ENCODE measurements around the gene MREG.
"Not testable (repeated sequence)": the region's sequence is repeated elsewhere in the genome, so short reads cannot be mapped to it uniquely, and the experiment has no call there.

MREG gene

GRCh38 chr2:216021768-216022565 is 8.6 kb upstream of the MREG start:
- no peak for DNase-seq (ENCODE audit: low read depth)

GRCh38 chr2:216018709-216019108 is 5.4 kb upstream of the MREG start:
- DNase-seq (ENCODE audit: low read depth) = no peak

- no peak for DNase-seq (ENCODE audit: low read depth)
These were observed 4.0 kb upstream of the MREG start for GRCh38 chr2:216017365-216017764.

DNA sequence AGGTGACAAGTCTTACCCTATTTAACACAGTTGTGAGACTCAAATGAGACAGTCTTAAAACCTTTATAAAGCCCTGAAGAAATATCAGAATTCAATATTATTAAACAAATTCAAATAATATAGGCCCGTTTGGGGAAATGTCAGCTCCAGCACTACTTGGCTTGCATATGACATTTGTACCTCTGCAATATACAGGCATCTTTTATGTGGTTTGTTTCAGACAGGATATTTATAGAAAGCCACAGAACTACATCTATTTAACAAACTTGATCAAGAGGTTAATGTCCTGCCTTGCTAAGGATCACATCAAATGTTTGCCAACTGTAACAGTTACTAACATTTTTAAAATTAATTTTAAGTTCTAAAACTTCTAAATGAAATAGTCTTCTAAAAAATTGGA is 3.2 kb upstream of the MREG start:
- DNase-seq (ENCODE audit: low read depth) = no peak

DNA sequence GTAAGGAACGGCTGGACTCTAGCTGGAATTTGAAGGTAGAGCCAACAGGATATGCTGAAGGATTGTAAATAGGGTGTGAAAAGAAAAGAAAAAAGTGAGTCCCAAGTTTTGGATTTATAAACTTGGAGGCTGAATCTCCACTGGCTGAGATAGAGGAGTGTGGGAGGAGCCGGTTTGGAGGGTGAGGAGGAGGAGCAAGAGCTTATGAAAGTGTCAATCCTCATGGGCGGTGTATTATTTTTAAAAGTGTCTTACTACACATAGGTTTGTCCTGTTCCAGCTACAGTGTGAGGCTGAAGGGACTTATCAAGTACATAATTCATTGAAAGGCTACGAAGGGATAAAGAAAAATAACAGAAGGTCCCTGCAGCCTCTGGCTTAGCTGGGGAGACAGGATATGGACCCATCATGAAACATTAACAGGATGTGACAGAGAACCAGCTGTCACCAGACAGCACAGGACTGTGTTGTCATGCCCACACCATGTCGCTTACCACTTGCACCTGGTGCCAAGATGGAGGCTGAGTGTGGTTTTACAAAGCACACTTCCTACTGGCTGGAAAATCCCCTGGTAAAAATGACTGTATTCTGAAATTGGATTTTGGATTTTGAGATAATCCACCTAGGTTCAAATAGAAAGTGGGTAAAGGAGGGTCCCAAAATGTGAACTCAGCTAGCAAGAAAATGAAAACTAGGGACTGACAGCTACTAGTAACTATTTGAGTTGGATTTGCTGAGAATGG is 2.5 kb upstream of the MREG start:
- DNase-seq (ENCODE audit: low read depth) = no peak

DNA sequence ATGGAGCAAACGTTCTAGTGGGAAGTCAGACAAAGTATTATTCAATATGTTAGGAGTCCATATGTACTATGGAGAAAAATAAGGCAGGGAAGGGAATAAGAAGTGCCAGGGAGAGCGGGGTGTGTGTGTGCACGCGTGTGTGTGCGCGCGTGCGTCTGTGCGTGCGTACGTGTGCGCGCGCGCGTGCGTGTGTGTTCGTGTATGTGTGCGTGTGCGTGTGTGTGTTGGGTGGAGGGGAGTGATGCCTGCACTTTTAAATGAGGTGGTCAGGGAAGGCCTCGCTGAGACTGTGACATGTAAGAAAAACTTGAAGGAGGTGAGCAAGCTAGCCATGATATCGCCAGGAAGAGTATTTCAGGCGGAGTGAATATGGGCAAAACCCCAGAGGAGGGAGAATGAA is 1.6 kb upstream of the MREG start:
- DNase-seq (ENCODE audit: low read depth) = no peak

- DNase-seq (ENCODE audit: low read depth) = no peak
These were observed 655 bp upstream of the MREG start for GRCh38 chr2:216014006-216014405.

DNA sequence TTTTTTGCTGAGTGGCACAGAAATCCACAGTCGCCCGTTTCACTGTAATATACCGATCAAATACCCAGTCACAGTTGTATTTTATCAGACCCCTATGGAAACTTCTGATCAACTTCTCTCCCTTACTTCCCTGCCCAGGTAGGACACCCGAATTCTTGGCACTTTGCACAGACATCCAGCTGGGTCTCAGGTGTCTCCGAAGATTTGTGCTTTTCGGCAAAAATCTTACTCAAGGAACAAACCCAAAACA is 596 bp downstream of the MREG start:
- DNase-seq (ENCODE audit: low read depth) = no peak

GRCh38 chr2:216012133-216012829 is 1.1 kb downstream of the MREG start:
- no peak for DNase-seq (ENCODE audit: low read depth)

- not testable (repeated sequence) for DNase-seq (ENCODE audit: low read depth)
These were observed 4.1 kb downstream of the MREG start for GRCh38 chr2:216009215-216009614.

- DNase-seq (ENCODE audit: low read depth) = no peak
These were observed 5.0 kb downstream of the MREG start for GRCh38 chr2:216008387-216008786.

- no peak for DNase-seq (ENCODE audit: low read depth)
These were observed 7.1 kb downstream of the MREG start for GRCh38 chr2:216006164-216006663.

GRCh38 chr2:216004697-216005283 is 8.6 kb downstream of the MREG start:
- no peak for DNase-seq (ENCODE audit: low read depth)

GRCh38 chr2:216003876-216004696 is 9.3 kb downstream of the MREG start:
- DNase-seq (ENCODE audit: low read depth) = no peak

DNA sequence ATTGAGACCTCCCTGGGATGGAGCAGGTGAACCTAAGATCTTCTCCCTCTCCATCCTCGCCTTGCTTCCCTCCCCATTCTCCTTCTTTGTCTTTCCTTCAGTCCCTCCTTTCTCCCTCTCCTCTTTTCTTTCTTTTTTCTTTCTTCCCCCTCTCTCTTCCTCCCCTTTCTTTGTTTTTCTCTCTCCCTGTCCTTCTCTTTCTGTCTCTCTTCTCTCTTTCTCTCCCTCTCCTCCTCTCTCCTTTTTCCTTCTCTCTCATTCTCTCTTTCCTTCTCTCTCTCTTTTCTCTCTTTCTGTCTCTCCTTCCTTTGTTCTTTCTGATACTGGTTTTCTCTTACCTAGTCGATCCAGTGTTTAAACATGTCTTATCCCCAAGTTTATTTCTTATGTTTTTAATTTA is 10.7 kb downstream of the MREG start:
- DNase-seq (ENCODE audit: low read depth) = no peak

DNA sequence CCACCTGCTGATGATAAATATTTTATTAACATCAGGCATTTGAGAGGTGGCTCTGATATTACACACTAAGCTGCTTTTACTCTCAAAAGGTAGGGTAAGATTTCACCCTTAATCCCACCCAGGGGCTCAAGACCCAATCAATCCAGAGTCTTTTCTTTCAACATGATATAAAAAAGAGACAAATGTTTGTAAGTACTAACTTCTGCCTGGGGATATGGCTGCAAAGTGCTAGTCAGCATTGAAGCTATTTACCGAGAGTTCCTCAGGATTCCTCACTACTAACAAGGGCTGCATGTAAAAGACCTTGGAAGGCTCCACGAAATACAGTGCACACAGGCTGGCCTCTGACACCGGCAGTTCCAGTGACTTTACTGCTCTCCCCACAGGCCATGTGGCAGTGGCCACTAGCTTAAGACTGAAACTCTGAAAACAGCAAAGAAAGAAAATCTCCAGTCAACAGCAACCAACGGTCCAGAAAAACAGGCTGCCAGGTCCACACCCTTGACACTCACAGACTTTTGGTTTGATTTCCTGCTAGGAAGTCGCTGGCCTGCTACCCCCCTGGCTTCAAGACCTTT is 11.2 kb downstream of the MREG start:
- no peak for DNase-seq (ENCODE audit: low read depth)

- DNase-seq (ENCODE audit: low read depth) = no peak
These were observed 11.9 kb downstream of the MREG start for GRCh38 chr2:216001216-216002100.

GRCh38 chr2:215998636-215999035 is 14.7 kb downstream of the MREG start:
- no peak for DNase-seq (ENCODE audit: low read depth)

DNA sequence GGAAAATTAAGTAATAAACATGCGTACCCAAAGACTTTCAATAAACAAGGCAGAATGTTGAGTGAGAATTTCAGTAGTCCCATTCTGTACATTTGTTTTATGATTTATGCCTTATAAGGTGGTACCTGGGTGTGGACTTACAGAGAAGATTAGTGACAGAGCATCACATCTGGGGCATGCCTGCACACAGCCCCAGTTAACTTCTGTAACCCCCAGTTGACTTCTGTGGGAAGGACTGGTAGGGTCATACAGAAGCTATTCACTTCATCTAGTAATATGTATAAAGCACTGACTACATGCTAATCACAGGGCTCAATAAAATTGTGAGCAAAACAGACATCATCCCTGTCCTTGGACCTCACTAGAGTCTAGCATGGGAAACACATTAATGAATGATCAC is 16.1 kb downstream of the MREG start:
- DNase-seq (ENCODE audit: low read depth) = no peak

DNA sequence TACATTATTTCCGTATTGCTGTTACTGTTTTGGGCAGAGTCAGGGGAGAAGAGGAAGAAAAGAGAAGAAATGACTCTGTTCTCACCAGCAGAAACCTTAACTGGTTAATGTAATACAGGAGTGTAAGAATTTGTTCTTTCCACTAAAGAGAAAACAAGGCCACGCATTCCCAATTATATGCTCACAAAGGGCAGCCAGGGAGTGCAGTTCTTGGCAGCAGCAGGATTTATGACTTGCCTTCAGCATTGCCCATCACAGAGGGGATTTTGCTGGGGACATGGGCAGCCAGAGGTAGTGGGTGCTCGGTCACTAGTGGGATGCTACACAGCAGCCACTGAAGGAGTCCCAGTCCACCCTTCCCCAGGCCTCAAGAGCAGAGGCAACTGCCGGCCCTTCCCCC is 18.4 kb downstream of the MREG start:
- no peak for DNase-seq (ENCODE audit: low read depth)

Measured in stimulated activated CD8-positive, alpha-beta memory T cell treated with anti-CD3 and anti-CD28 coated beads, Interleukin-12 subunit alpha, Interleukin-12 subunit beta, amount 100 ng/mL, for 4 hours (primary cell).